Measurements from ENCODE around the gene SNRPN.
"Not testable (repeated sequence)": the region's sequence is repeated elsewhere in the genome, so short reads cannot be mapped to it uniquely, and the experiment has no call there.

Gene SNRPN

DNA sequence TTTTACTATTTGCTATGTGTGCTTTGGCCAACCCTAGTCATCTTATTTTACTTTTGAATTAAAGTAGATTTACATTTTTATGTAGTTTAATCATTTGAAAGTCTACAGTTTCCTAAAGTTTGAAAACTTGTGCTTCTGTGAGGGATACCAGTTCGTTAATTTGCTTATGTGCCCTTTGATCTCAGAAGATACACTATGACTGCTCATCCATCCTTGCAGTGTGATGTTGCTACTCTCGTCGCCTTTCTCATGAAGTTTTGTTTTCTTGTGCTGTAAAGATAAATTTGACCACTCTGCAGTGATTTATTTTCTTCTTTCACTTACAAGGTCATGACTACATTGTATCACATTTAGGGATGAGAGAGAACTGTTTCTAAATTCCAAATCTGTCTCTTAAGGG, 16.3 kb downstream of the SNRPN start:
- TF ChIP-seq, protein P1, sequence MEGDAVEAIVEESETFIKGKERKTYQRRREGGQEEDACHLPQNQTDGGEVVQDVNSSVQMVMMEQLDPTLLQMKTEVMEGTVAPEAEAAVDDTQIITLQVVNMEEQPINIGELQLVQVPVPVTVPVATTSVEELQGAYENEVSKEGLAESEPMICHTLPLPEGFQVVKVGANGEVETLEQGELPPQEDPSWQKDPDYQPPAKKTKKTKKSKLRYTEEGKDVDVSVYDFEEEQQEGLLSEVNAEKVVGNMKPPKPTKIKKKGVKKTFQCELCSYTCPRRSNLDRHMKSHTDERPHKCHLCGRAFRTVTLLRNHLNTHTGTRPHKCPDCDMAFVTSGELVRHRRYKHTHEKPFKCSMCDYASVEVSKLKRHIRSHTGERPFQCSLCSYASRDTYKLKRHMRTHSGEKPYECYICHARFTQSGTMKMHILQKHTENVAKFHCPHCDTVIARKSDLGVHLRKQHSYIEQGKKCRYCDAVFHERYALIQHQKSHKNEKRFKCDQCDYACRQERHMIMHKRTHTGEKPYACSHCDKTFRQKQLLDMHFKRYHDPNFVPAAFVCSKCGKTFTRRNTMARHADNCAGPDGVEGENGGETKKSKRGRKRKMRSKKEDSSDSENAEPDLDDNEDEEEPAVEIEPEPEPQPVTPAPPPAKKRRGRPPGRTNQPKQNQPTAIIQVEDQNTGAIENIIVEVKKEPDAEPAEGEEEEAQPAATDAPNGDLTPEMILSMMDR (IDR thresholded peaks at IDR 0.05; ENCODE audit: low read length), result no peak
- TF ChIP-seq EZH2 (IDR thresholded peaks at IDR 0.05; ENCODE audit: borderline replicate concordance, low read length), result no peak
- H3K79me2 ChIP-seq (ENCODE audit: insufficient read depth, low read length), result no peaks in the 10 kb centered on the region
- H3K4me2 ChIP-seq (ENCODE audit: low read length), result no peak overlapping the region
- no peaks in the 10 kb centered on the region for H4K20me1 ChIP-seq (ENCODE audit: insufficient read depth, low read length)
- no peak overlapping the region for H3K27ac ChIP-seq (ENCODE audit: low read depth, low read length, poor library complexity, severe bottlenecking)
- H3K9me3 ChIP-seq (ENCODE audit: low read length), result no peaks in the 10 kb centered on the region
- H2AFZ ChIP-seq (ENCODE audit: low read length), result no peak overlapping the region
- peaks cover 61% of the 10 kb centered on the region for H3K36me3 ChIP-seq (ENCODE audit: insufficient read depth, low read length)
- no peak overlapping the region for H3K4me3 ChIP-seq (ENCODE audit: low read depth, low read length, poor library complexity, severe bottlenecking)
- H3K9ac ChIP-seq (ENCODE audit: low read length), result no peak overlapping the region
- H3F3A ChIP-seq (ENCODE audit: insufficient read depth, low read length), result no peaks in the 10 kb centered on the region
- H3K4me1 ChIP-seq (ENCODE audit: insufficient read depth, low read length, severe bottlenecking), result no peaks in the 10 kb centered on the region
- no peaks in the 10 kb centered on the region for H3K27me3 ChIP-seq (ENCODE audit: insufficient read depth, low read length)
- H3K9me2 ChIP-seq (ENCODE audit: low read depth, low read length), result no peaks in the 10 kb centered on the region

DNA sequence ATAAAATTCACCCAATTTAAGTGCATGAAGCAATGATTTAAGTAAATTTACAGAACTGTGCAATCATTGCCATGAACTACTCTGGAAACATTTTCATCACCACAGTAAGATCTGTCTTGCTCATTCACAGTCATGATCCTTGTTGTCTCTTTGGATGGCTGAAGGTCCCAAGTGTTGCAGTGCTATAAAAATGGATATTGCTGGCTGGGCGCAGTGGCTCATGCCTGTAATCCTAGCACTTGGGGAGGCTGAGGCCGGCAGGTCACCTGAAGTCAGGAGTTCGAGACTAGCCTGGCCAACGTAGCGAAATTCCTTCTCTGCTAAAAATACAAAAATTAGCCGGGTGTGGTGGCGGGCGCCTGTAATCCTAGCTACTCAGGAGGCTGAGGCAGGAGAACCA, 17.0 kb downstream of the SNRPN start:
- Histone ChIP-seq H3K9me3 (ENCODE audit: low read length) (no peaks in the 10 kb centered on the region), H2AFZ (ENCODE audit: low read length) (no peak overlapping the region), H3K9me2 (ENCODE audit: low read depth, low read length) (no peaks in the 10 kb centered on the region), H3K9ac (ENCODE audit: low read length) (no peak overlapping the region), H3K36me3 (ENCODE audit: insufficient read depth, low read length) (peaks cover 61% of the 10 kb centered on the region), H4K20me1 (ENCODE audit: insufficient read depth, low read length) (no peaks in the 10 kb centered on the region), H3K27me3 (ENCODE audit: insufficient read depth, low read length) (no peaks in the 10 kb centered on the region), H3K79me2 (ENCODE audit: insufficient read depth, low read length) (no peaks in the 10 kb centered on the region), H3K4me1 (ENCODE audit: insufficient read depth, low read length, severe bottlenecking) (no peaks in the 10 kb centered on the region), H3K27ac (ENCODE audit: low read depth, low read length, poor library complexity, severe bottlenecking) (no peak overlapping the region), H3K4me3 (ENCODE audit: low read depth, low read length, poor library complexity, severe bottlenecking) (no peak overlapping the region), H3F3A (ENCODE audit: insufficient read depth, low read length) (no peaks in the 10 kb centered on the region), H3K4me2 (ENCODE audit: low read length) (no peak overlapping the region)
- TF ChIP-seq, protein P1 (IDR thresholded peaks at IDR 0.05; ENCODE audit: low read length), result no peak
- TF ChIP-seq EZH2 (IDR thresholded peaks at IDR 0.05; ENCODE audit: borderline replicate concordance, low read length), result no peak

DNA sequence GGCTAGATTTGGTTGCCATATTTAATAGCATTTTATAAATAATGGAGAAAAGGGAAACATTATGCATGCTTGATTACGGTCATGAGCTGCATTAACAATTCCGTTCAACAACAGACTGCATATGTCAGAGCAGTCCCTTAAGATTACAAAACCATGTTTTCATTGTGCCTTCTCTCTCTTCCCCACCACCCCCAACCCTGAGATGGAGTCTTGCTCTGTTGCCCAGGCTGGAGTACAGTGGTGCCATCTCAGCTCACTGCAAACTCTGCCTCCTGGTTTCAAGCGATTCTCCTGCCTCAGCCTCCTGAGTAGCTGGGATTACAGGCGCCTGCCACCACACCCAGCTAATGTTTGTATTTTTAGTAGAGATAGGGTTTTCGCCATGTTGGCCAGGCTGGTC, 17.9 kb downstream of the SNRPN start:
- H3K36me3 ChIP-seq (ENCODE audit: insufficient read depth, low read length), result peaks cover 63% of the 10 kb centered on the region
- not testable (repeated sequence) for H3K9ac ChIP-seq (ENCODE audit: low read length); H4K20me1 ChIP-seq (ENCODE audit: insufficient read depth, low read length); H3K79me2 ChIP-seq (ENCODE audit: insufficient read depth, low read length); H2AFZ ChIP-seq (ENCODE audit: low read length); H3K27me3 ChIP-seq (ENCODE audit: insufficient read depth, low read length); H3K4me1 ChIP-seq (ENCODE audit: insufficient read depth, low read length, severe bottlenecking); H3K4me2 ChIP-seq (ENCODE audit: low read length); H3K27ac ChIP-seq (ENCODE audit: low read depth, low read length, poor library complexity, severe bottlenecking); H3K9me2 ChIP-seq (ENCODE audit: low read depth, low read length); H3K4me3 ChIP-seq (ENCODE audit: low read depth, low read length, poor library complexity, severe bottlenecking); H3K9me3 ChIP-seq (ENCODE audit: low read length); H3F3A ChIP-seq (ENCODE audit: insufficient read depth, low read length)

DNA sequence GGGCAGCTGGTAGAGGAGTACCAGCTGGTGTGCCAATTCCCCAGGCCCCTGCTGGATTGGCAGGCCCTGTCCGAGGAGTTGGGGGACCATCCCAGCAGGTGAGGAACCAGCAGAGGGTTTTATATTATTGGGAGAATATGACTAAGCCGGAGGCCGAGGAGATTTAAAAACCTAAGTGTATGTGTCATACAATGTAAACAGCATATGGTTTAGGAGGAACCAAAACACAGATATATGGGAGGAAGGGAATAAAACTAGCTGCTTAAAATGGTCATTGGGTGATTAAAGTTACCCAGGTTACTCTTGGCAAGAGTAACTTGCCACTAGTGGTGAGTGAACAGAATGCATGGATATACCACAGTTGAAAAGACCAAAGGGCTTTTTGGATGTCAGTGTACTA, 22.1 kb downstream of the SNRPN start:
- H3K36me3 ChIP-seq (ENCODE audit: insufficient read depth, low read length), result peaks cover 68% of the 10 kb centered on the region
- no peaks in the 10 kb centered on the region for H3K4me1 ChIP-seq (ENCODE audit: insufficient read depth, low read length, severe bottlenecking)
- no peaks in the 10 kb centered on the region for H3K9me2 ChIP-seq (ENCODE audit: low read depth, low read length)
- H3K4me3 ChIP-seq (ENCODE audit: low read depth, low read length, poor library complexity, severe bottlenecking), result no peak overlapping the region
- H3K9ac ChIP-seq (ENCODE audit: low read length), result no peak overlapping the region
- H4K20me1 ChIP-seq (ENCODE audit: insufficient read depth, low read length), result no peaks in the 10 kb centered on the region
- H3K9me3 ChIP-seq (ENCODE audit: low read length), result no peaks in the 10 kb centered on the region
- H3K79me2 ChIP-seq (ENCODE audit: insufficient read depth, low read length), result no peaks in the 10 kb centered on the region
- H3K27me3 ChIP-seq (ENCODE audit: insufficient read depth, low read length), result no peaks in the 10 kb centered on the region
- no peak overlapping the region for H3K27ac ChIP-seq (ENCODE audit: low read depth, low read length, poor library complexity, severe bottlenecking)
- no peak overlapping the region for H2AFZ ChIP-seq (ENCODE audit: low read length)
- H3K4me2 ChIP-seq (ENCODE audit: low read length), result no peak overlapping the region
- H3F3A ChIP-seq (ENCODE audit: insufficient read depth, low read length), result no peaks in the 10 kb centered on the region
- TF ChIP-seq, protein P1 (IDR thresholded peaks at IDR 0.05; ENCODE audit: low read length), result no peak
- TF ChIP-seq EZH2 (IDR thresholded peaks at IDR 0.05; ENCODE audit: borderline replicate concordance, low read length), result no peak
